ENCODE results near the gene DOCK8. TPM values are rescaled to one million over a fixed set of nuclear protein-coding genes. Genes with fewer than 3 reads are reported as not detected.
A peak's percentile ranks its signal among the peaks of the same experiment; 100 is the strongest.

Gene DOCK8
- total RNA-seq, 4 donors from 2014 or later = 18.1 to 33.3 (median 28.6) TPM

DNA sequence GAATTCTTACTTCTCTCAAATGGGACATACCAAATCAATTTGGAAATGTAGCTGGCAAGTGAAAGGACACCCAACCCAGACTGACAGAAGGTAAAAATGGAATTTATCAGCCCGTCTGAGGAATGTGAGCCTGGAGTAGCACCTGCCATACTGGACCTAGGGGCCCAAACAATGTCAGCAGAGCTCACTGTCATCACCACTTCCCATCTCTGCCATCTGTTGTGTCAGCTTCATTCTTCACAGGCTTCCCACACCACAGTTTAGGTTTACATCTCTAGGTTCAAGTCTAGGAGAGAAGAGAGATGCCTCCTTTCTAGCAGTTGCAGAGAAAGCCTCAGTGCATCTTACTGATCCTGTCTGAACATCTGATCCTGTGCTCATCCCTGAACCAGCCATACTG, 222.4 kb downstream of the DOCK8 start:
- DNase-seq (ENCODE audit: low spot score) (no peak), ATAC-seq (ENCODE audit: low FRiP score) (no peak)
- TF ChIP-seq CTCF (IDR thresholded peaks at IDR 0.05) = no peak

DNA sequence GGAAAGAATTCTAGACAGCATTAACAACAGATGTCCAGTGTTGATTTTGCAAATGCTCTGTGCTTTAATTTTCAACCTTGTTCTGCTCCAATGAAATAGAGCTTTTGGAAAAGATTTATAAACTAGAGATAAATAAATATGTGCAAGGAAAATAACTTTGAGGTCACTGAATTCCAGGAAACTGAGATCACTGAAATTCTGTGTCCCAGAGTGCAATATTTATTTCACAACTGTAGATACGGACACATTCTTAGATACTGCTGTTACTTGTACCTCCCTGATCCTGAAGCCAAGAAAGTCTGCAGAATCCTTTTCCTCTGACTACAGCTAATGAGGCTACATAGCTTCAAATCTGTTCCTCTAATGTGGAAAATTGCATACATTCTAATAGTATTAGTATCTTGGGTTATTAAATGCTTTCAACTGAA, 222.9 kb downstream of the DOCK8 start:
- ATAC-seq (ENCODE audit: low FRiP score) (peak; percentile 75), DNase-seq (ENCODE audit: low spot score) (no peak)
- no peak for TF ChIP-seq CTCF (IDR thresholded peaks at IDR 0.05)

- ATAC-seq (ENCODE audit: low FRiP score) (peak; percentile 27), DNase-seq (ENCODE audit: low spot score) (no peak)
- no peak for TF ChIP-seq CTCF (IDR thresholded peaks at IDR 0.05)
Measured at GRCh38 chr9:438066-438465, 223.4 kb downstream of the DOCK8 start.

GRCh38 chr9:438961-439768, 224.5 kb downstream of the DOCK8 start:
- TF ChIP-seq CTCF (IDR thresholded peaks at IDR 0.05) = no peak
- ATAC-seq (ENCODE audit: low FRiP score) (peak; percentile 96), DNase-seq (ENCODE audit: low spot score) (peak; percentile 25)

DNA sequence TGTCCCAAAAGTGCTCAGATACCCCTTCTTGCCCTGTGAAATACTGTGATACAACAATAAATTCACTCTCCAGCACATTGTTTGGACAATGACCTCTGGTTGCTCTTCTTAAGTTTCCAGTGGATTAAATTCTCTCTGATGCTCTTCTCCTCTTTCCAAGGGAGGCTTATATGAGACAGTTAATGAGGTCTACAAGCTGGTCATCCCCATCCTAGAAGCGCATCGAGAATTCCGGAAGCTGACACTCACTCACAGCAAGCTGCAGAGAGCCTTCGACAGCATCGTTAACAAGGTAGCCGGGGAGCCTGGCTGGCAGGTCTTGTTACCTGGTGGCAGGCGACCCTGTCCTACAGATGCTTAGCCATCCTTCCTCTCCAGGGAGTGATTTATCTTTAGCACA, 226.5 kb downstream of the DOCK8 start:
- DNase-seq (ENCODE audit: low spot score) = no peak
- no peak for ATAC-seq (ENCODE audit: low FRiP score)
- TF ChIP-seq CTCF (IDR thresholded peaks at IDR 0.05) = no peak

- DNase-seq (ENCODE audit: low spot score) (no peak), ATAC-seq (ENCODE audit: low FRiP score) (no peak)
- TF ChIP-seq CTCF (IDR thresholded peaks at IDR 0.05) = no peak
Measured at GRCh38 chr9:444528-444927, 229.9 kb downstream of the DOCK8 start.

- ATAC-seq (ENCODE audit: low FRiP score) (no peak), DNase-seq (ENCODE audit: low spot score) (no peak)
- TF ChIP-seq CTCF (IDR thresholded peaks at IDR 0.05) = no peak
Measured at GRCh38 chr9:445033-445432, 230.4 kb downstream of the DOCK8 start.
